Fibroblast of villous mesenchyme (primary cell): ENCODE results near the gene ADAM12. TPM values are rescaled to one million over a fixed set of nuclear protein-coding genes. Genes with fewer than 3 reads are reported as not detected.
A peak's percentile ranks its signal among the peaks of the same experiment; 100 is the strongest.

Source experiments
- DNase-seq: peaks from one replicate; pipeline ENCODE4 v3.0.0-alpha.2; 2010; ENCODE audit warnings: low read depth
- H3K4me3 ChIP-seq: 2 replicates; pipeline ENCODE4 v1.5.1; 2011; ENCODE audit warnings: low read depth, mild to moderate bottlenecking, low read length
- CTCF ChIP-seq: IDR thresholded peaks from 2 replicates; pipeline ENCODE4 v1.5.1; 2012; ENCODE audit warnings: low read depth, mild to moderate bottlenecking, low read length; ENCODE audit not compliant: insufficient read depth
- total RNA-seq: library from RNA; depleted of rRNA; stranded (reverse); fragments of >200 nt; gene quantifications from 2 replicates; pipeline ENCODE4 v1.2.3, GENCODE V29; 2012

ADAM12 gene
- total RNA-seq, 1 donor = 22.5 TPM

GRCh38 chr10:126170371-126170770 is 217.9 kb downstream of the ADAM12 start:
- no peak for TF ChIP-seq CTCF
- no peak overlapping the region for H3K4me3 ChIP-seq
- DNase-seq = no peak

- DNase-seq = no peak
- H3K4me3 ChIP-seq = no peak overlapping the region
- no peak for TF ChIP-seq CTCF
Measured at GRCh38 chr10:126169899-126170298, 218.4 kb downstream of the ADAM12 start.

GRCh38 chr10:126166797-126167196 is 221.5 kb downstream of the ADAM12 start:
- no peak for DNase-seq
- no peak for TF ChIP-seq CTCF
- H3K4me3 ChIP-seq = no peak overlapping the region

- no peak for DNase-seq
- no peak for TF ChIP-seq CTCF
- no peak overlapping the region for H3K4me3 ChIP-seq
Measured at GRCh38 chr10:126165874-126166273, 222.4 kb downstream of the ADAM12 start.

GRCh38 chr10:126163506-126163905 is 224.8 kb downstream of the ADAM12 start:
- DNase-seq = no peak
- no peak overlapping the region for H3K4me3 ChIP-seq
- TF ChIP-seq CTCF = no peak

GRCh38 chr10:126161691-126162090 is 226.6 kb downstream of the ADAM12 start:
- no peak for TF ChIP-seq CTCF
- H3K4me3 ChIP-seq = no peak overlapping the region
- no peak for DNase-seq

- peak; percentile 50 for DNase-seq
- H3K4me3 ChIP-seq = no peak overlapping the region
- TF ChIP-seq CTCF = peak; percentile 59
Measured at GRCh38 chr10:126160971-126161630, 227.2 kb downstream of the ADAM12 start.
